Progenitor cell of endocrine pancreas (in vitro differentiated cells): ENCODE data around the gene CLIC1. TPM values are rescaled to one million over a fixed set of nuclear protein-coding genes. Genes with fewer than 3 reads are reported as not detected.
A peak's percentile ranks its signal among the peaks of the same experiment; 100 is the strongest.

Source experiments
- DNase-seq: peaks from one replicate; pipeline ENCODE4 v3.0.0; 2021; ENCODE audit warnings: low spot score; ENCODE audit not compliant: unreplicated experiment
- H3K27ac Mint-ChIP-seq: 2 replicates; pipeline ENCODE4 v1.8.0; 2021; ENCODE audit warnings: mild to moderate bottlenecking, moderate library complexity, mixed read lengths
- H3K27me3 Mint-ChIP-seq: 2 replicates; pipeline ENCODE4 v1.8.0; 2021; ENCODE audit warnings: mixed read lengths
- H3K36me3 Mint-ChIP-seq: 2 replicates; pipeline ENCODE4 v1.8.0; 2022; ENCODE audit warnings: mixed read lengths; ENCODE audit not compliant: insufficient read depth
- H3K4me1 Mint-ChIP-seq: 2 replicates; pipeline ENCODE4 v1.8.0; 2021; ENCODE audit warnings: low read depth, mixed read lengths
- H3K4me3 Mint-ChIP-seq: 2 replicates; pipeline ENCODE4 v1.8.0; 2021; ENCODE audit warnings: low read depth, mild to moderate bottlenecking, moderate library complexity, mixed read lengths
- H3K9me3 Mint-ChIP-seq: 2 replicates; pipeline ENCODE4 v1.8.0; 2021; ENCODE audit warnings: low read depth, mixed read lengths
- CTCF ChIP-seq: fragments of 200-600 bp; sonication (generic); IDR thresholded peaks from one replicate; pipeline ENCODE4 v1.5.0; 2021; ENCODE audit warnings: antibody characterized with exemption, mild to moderate bottlenecking; ENCODE audit not compliant: unreplicated experiment
- total RNA-seq: library from RNA; stranded (reverse); gene quantifications from 2 replicates; pipeline ENCODE4 v1.2.1, GENCODE V29; 2021

The CLIC1 gene
- total RNA-seq, 1 donor from 2014 or later, result 275 TPM

GRCh38 chr6:31765910-31766794 lies 29.8 kb upstream of the CLIC1 start:
- no peaks in the 10 kb centered on the region for H3K9me3 Mint-ChIP-seq
- no peaks in the 10 kb centered on the region for H3K27me3 Mint-ChIP-seq
- DNase-seq, result no peak
- peak overlapping the region; percentile 34 for H3K4me3 Mint-ChIP-seq
- TF ChIP-seq CTCF, result no peak
- peaks cover 2% of the 10 kb centered on the region for H3K36me3 Mint-ChIP-seq
- H3K27ac Mint-ChIP-seq, result no peak overlapping the region
- no peaks in the 10 kb centered on the region for H3K4me1 Mint-ChIP-seq

GRCh38 chr6:31765559-31765909 lies 29.2 kb upstream of the CLIC1 start:
- TF ChIP-seq CTCF, result no peak
- Mint-ChIP-seq H3K27me3 (no peaks in the 10 kb centered on the region), H3K9me3 (no peaks in the 10 kb centered on the region), H3K27ac (no peak overlapping the region), H3K4me1 (no peaks in the 10 kb centered on the region), H3K36me3 (peaks cover 2% of the 10 kb centered on the region), H3K4me3 (no peak overlapping the region)
- DNase-seq, result no peak

- H3K27ac Mint-ChIP-seq, result no peak overlapping the region
- no peaks in the 10 kb centered on the region for H3K9me3 Mint-ChIP-seq
- no peak for DNase-seq
- H3K27me3 Mint-ChIP-seq, result no peaks in the 10 kb centered on the region
- TF ChIP-seq CTCF, result no peak
- H3K36me3 Mint-ChIP-seq, result peaks cover 2% of the 10 kb centered on the region
- H3K4me1 Mint-ChIP-seq, result no peaks in the 10 kb centered on the region
- no peak overlapping the region for H3K4me3 Mint-ChIP-seq
These were observed 27.9 kb upstream of the CLIC1 start for GRCh38 chr6:31764198-31764597.

- no peak for TF ChIP-seq CTCF
- Mint-ChIP-seq H3K4me1 (no peaks in the 10 kb centered on the region), H3K4me3 (no peak overlapping the region), H3K27me3 (no peaks in the 10 kb centered on the region), H3K9me3 (no peaks in the 10 kb centered on the region), H3K36me3 (peaks cover 5% of the 10 kb centered on the region), H3K27ac (no peak overlapping the region)
- DNase-seq, result no peak
These were observed 27.2 kb upstream of the CLIC1 start for GRCh38 chr6:31763619-31763940.

GRCh38 chr6:31762878-31763618 lies 26.7 kb upstream of the CLIC1 start:
- no peak overlapping the region for H3K4me3 Mint-ChIP-seq
- TF ChIP-seq CTCF, result no peak
- H3K36me3 Mint-ChIP-seq, result peaks cover 5% of the 10 kb centered on the region
- no peaks in the 10 kb centered on the region for H3K4me1 Mint-ChIP-seq
- H3K27ac Mint-ChIP-seq, result no peak overlapping the region
- H3K9me3 Mint-ChIP-seq, result no peaks in the 10 kb centered on the region
- no peaks in the 10 kb centered on the region for H3K27me3 Mint-ChIP-seq
- DNase-seq, result no peak
